Trophoblast cell (in vitro differentiated cells and primary cell): ENCODE measurements around the gene ATP13A2.

Experiments used
- DNase-seq, 2 donors: peaks; one replicate each; pipeline ENCODE4 v3.0.0-alpha.2; 2016
- H2AFZ ChIP-seq: 2 replicates; pipeline ENCODE4 v1.6.1; 2013; ENCODE audit warnings: low read length, moderate library complexity, mild to moderate bottlenecking; ENCODE audit not compliant: insufficient read depth, poor library complexity
- H2AK5ac ChIP-seq: 2 replicates; pipeline ENCODE4 v1.6.1; 2013; ENCODE audit warnings: mild to moderate bottlenecking, low read length
- H2BK120ac ChIP-seq: 2 replicates; pipeline ENCODE4 v1.6.1; 2013; ENCODE audit warnings: low read length, mild to moderate bottlenecking, moderate library complexity; ENCODE audit not compliant: insufficient read depth, poor library complexity
- H2BK12ac ChIP-seq: 2 replicates; pipeline ENCODE4 v1.6.1; 2013; ENCODE audit warnings: mild to moderate bottlenecking, low read length, moderate library complexity
- H2BK5ac ChIP-seq: 2 replicates; pipeline ENCODE4 v1.6.1; 2013; ENCODE audit warnings: low read length, low read depth, moderate library complexity, mild to moderate bottlenecking; ENCODE audit not compliant: poor library complexity
- H3K14ac ChIP-seq: 2 replicates; pipeline ENCODE4 v1.6.1; 2013; ENCODE audit warnings: mild to moderate bottlenecking, low read length
- H3K18ac ChIP-seq: 2 replicates; pipeline ENCODE4 v1.6.1; 2013; ENCODE audit warnings: mild to moderate bottlenecking, low read length
- H3K23ac ChIP-seq: 2 replicates; pipeline ENCODE4 v1.6.1; 2013; ENCODE audit warnings: low read length
- H3K27ac ChIP-seq: 2 replicates; pipeline ENCODE4 v1.5.1; 2013; ENCODE audit warnings: low read depth, mild to moderate bottlenecking, inconsistent platforms, low read length, moderate library complexity
- H3K27me3 ChIP-seq: 2 replicates; pipeline ENCODE4 v1.6.1; 2013; ENCODE audit warnings: inconsistent platforms, mild to moderate bottlenecking, low read length, moderate library complexity; ENCODE audit not compliant: insufficient read depth
- H3K36me3 ChIP-seq, 2 experiments: 1 replicate in 1 of 2; 2 replicates in 1 of 2; pipeline ENCODE4 v1.6.1; 2013; ENCODE audit warnings: low read length in 2 of 2, mild to moderate bottlenecking in 2 of 2, moderate library complexity in 1 of 2; ENCODE audit not compliant: insufficient read depth in 2 of 2, control insufficient read depth in 1 of 2
- H3K4ac ChIP-seq: 2 replicates; pipeline ENCODE4 v1.6.1; 2013; ENCODE audit warnings: low read depth, mild to moderate bottlenecking, low read length, moderate library complexity
- H3K4me1 ChIP-seq, 2 experiments: 1 replicate in 1 of 2; 2 replicates in 1 of 2; pipeline ENCODE4 v1.6.1; 2013; ENCODE audit warnings: low read length in 2 of 2, mild to moderate bottlenecking in 2 of 2, moderate library complexity in 1 of 2; ENCODE audit not compliant: insufficient read depth in 2 of 2, control insufficient read depth in 1 of 2
- H3K4me2 ChIP-seq: 2 replicates; pipeline ENCODE4 v1.6.1; 2013; ENCODE audit warnings: inconsistent platforms, mild to moderate bottlenecking, low read length, moderate library complexity
- H3K4me3 ChIP-seq: 2 replicates; pipeline ENCODE4 v1.5.1; 2013; ENCODE audit warnings: mild to moderate bottlenecking, low read depth, low read length, inconsistent platforms
- H3K79me1 ChIP-seq: one replicate; pipeline ENCODE4 v1.6.1; 2013; ENCODE audit warnings: low read length
- H3K79me2 ChIP-seq: 2 replicates; pipeline ENCODE4 v1.6.1; 2013; ENCODE audit warnings: low read length, mild to moderate bottlenecking; ENCODE audit not compliant: control insufficient read depth, insufficient read depth, poor library complexity
- H3K9ac ChIP-seq: 2 replicates; pipeline ENCODE4 v1.6.1; 2013; ENCODE audit warnings: mild to moderate bottlenecking, low read length
- H3K9me3 ChIP-seq: 2 replicates; pipeline ENCODE4 v1.6.1; 2013; ENCODE audit warnings: low read depth, mild to moderate bottlenecking, control low read depth, inconsistent platforms, low read length; ENCODE audit not compliant: insufficient read depth
- H4K12ac ChIP-seq: 2 replicates; pipeline ENCODE4 v1.6.1; 2013; ENCODE audit warnings: low read depth, mild to moderate bottlenecking, low read length, moderate library complexity
- H4K8ac ChIP-seq: 2 replicates; pipeline ENCODE4 v1.6.1; 2013; ENCODE audit warnings: low read depth, mild to moderate bottlenecking, low read length, moderate library complexity
- H4K91ac ChIP-seq: one replicate; pipeline ENCODE4 v1.6.1; 2013; ENCODE audit warnings: low read depth, mild to moderate bottlenecking, low read length, moderate library complexity
- WGBS: extraction: QIAGEN DNeasy Blood & Tissue Kit; methylation state at CpG from one replicate; pipeline ENCODE4 v1.1.7; 2013; ENCODE audit warnings: missing lambda C conversion rate; ENCODE audit not compliant: insufficient read length, insufficient coverage; ENCODE audit errors: extremely low coverage; 5-methylcytosine and 5-hydroxymethylcytosine counted together

The ATP13A2 gene

GRCh38 chr1:17027403-17027802, 15.7 kb upstream of the ATP13A2 start:
- Histone ChIP-seq H3K27me3 (no peaks in the 10 kb centered on the region), H3K79me1 (peaks cover 2% of the 10 kb centered on the region), H3K4me1 (peaks cover 2 to 12% of the 10 kb centered on the region in 2 experiments), H2AK5ac (no peak overlapping the region), H2BK5ac (no peak overlapping the region), H4K91ac (no peak overlapping the region), H3K23ac (no peak overlapping the region), H4K8ac (no peak overlapping the region), H3K4me3 (no peak overlapping the region), H2BK120ac (no peak overlapping the region), H3K4ac (no peak overlapping the region), H3K9ac (no peak overlapping the region), H3K9me3 (peaks cover 3% of the 10 kb centered on the region), H3K79me2 (no peaks in the 10 kb centered on the region), H2AFZ (no peak overlapping the region), H2BK12ac (no peak overlapping the region), H3K14ac (no peak overlapping the region), H3K27ac (no peak overlapping the region), H3K36me3 (peaks cover 20 to 55% of the 10 kb centered on the region in 2 experiments), H3K18ac (no peak overlapping the region), H4K12ac (no peak overlapping the region), H3K4me2 (no peak overlapping the region)
- WGBS = no CpG with 5 or more reads among the region's 5 CpGs
- DNase-seq = no peak

GRCh38 chr1:17024721-17025120, 13.0 kb upstream of the ATP13A2 start:
- no peak overlapping the region for H3K4me2 ChIP-seq
- H3K36me3 ChIP-seq = peaks cover 40 to 74% of the 10 kb centered on the region in 2 experiments
- H3K4me1 ChIP-seq = peaks cover 9 to 19% of the 10 kb centered on the region in 2 experiments
- H3K9ac ChIP-seq = no peak overlapping the region
- H3K27me3 ChIP-seq = no peaks in the 10 kb centered on the region
- H3K9me3 ChIP-seq = peaks cover 3% of the 10 kb centered on the region
- H4K12ac ChIP-seq = no peak overlapping the region
- H3K18ac ChIP-seq = no peak overlapping the region
- H3K79me1 ChIP-seq = peaks cover 2% of the 10 kb centered on the region
- H4K8ac ChIP-seq = no peak overlapping the region
- no peaks in the 10 kb centered on the region for H3K79me2 ChIP-seq
- H3K23ac ChIP-seq = no peak overlapping the region
- H3K4ac ChIP-seq = no peak overlapping the region
- no peak overlapping the region for H3K27ac ChIP-seq
- H2AK5ac ChIP-seq = no peak overlapping the region
- WGBS = no CpG with 5 or more reads among the region's 1 CpG
- H4K91ac ChIP-seq = no peak overlapping the region
- DNase-seq = no peak
- no peak overlapping the region for H2BK12ac ChIP-seq
- no peak overlapping the region for H2AFZ ChIP-seq
- no peak overlapping the region for H3K4me3 ChIP-seq
- no peak overlapping the region for H3K14ac ChIP-seq
- H2BK5ac ChIP-seq = no peak overlapping the region
- H2BK120ac ChIP-seq = no peak overlapping the region

GRCh38 chr1:17023573-17023972, 11.8 kb upstream of the ATP13A2 start:
- no peak for DNase-seq
- Histone ChIP-seq H2BK120ac (no peak overlapping the region), H3K18ac (no peak overlapping the region), H2BK5ac (no peak overlapping the region), H3K4ac (no peak overlapping the region), H3K4me3 (no peak overlapping the region), H3K23ac (no peak overlapping the region), H3K27me3 (no peaks in the 10 kb centered on the region), H3K4me1 (peaks cover 9 to 19% of the 10 kb centered on the region in 2 experiments), H4K8ac (no peak overlapping the region), H3K9ac (no peak overlapping the region), H4K91ac (no peak overlapping the region), H4K12ac (no peak overlapping the region), H3K27ac (peak overlapping the region; percentile 35), H3K36me3 (peaks cover 38 to 68% of the 10 kb centered on the region in 2 experiments), H3K79me2 (no peaks in the 10 kb centered on the region), H2AFZ (no peak overlapping the region), H2AK5ac (no peak overlapping the region), H3K79me1 (peaks cover 2% of the 10 kb centered on the region), H2BK12ac (no peak overlapping the region), H3K14ac (no peak overlapping the region), H3K4me2 (no peak overlapping the region), H3K9me3 (peaks cover 3% of the 10 kb centered on the region)
- no CpG with 5 or more reads among the region's 3 CpGs for WGBS

GRCh38 chr1:17023102-17023501, 11.4 kb upstream of the ATP13A2 start:
- Histone ChIP-seq H4K91ac (no peak overlapping the region), H3K4me2 (no peak overlapping the region), H3K79me1 (peaks cover 2% of the 10 kb centered on the region), H3K27me3 (no peaks in the 10 kb centered on the region), H3K23ac (no peak overlapping the region), H3K18ac (no peak overlapping the region), H2BK5ac (no peak overlapping the region), H2AFZ (no peak overlapping the region), H3K27ac (peak overlapping the region; percentile 35), H3K9me3 (peaks cover 3% of the 10 kb centered on the region), H4K8ac (no peak overlapping the region), H3K4me1 (peaks cover 9 to 19% of the 10 kb centered on the region in 2 experiments), H3K9ac (no peak overlapping the region), H2BK120ac (no peak overlapping the region), H3K4me3 (no peak overlapping the region), H3K36me3 (peaks cover 41 to 69% of the 10 kb centered on the region in 2 experiments), H2AK5ac (no peak overlapping the region), H3K14ac (no peak overlapping the region), H3K79me2 (no peaks in the 10 kb centered on the region), H4K12ac (no peak overlapping the region), H3K4ac (no peak overlapping the region), H2BK12ac (no peak overlapping the region)
- no CpG with 5 or more reads among the region's 4 CpGs for WGBS
- no peak for DNase-seq
